Measurements from ENCODE around the gene TBC1D9.

DNA sequence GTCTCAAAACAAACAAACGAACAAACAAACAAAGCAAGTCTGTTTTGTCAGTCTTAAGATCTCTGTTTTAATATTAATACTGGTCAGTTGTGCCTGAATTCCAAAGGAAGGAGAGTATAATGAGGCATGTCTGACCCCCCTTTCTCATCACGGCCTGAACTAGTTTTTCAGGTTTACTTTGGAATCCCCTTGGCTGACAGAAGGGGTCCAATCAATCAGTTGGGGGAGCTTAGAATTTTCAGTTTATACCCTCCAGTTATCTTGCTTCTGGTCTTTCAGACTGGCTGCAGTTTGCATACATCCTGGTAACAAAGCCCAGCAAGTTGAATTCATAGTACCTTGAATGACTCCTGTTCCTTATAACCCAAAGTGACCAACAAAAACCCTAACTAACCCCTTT lies 41.1 kb downstream of the TBC1D9 start:
- TF ChIP-seq CTCF (IDR thresholded peaks at IDR 0.05 in 2 of 3, conservative IDR thresholded peaks at IDR 0.05 in 1 of 3; ENCODE audit: borderline replicate concordance in 1 of 3, insufficient read depth in 1 of 3, low read depth in 2 of 3, low read length in 2 of 3) (no peak), ATF3 (IDR thresholded peaks at IDR 0.05) (no peak), POLR2A (IDR thresholded peaks at IDR 0.05; ENCODE audit: borderline replicate concordance, extremely low read depth, insufficient read depth, insufficient read length) (no peak), ELF1 (IDR thresholded peaks at IDR 0.05; ENCODE audit: borderline replicate concordance, low read depth) (no peak), SP1 (IDR thresholded peaks at IDR 0.05; ENCODE audit: low read depth) (no peak), EZH2phosphoT487 (IDR thresholded peaks at IDR 0.05; ENCODE audit: borderline replicate concordance) (no peak), ZBTB33 (IDR thresholded peaks at IDR 0.05; ENCODE audit: extremely low read depth, insufficient replicate concordance, low read length) (no peak), POLR2AphosphoS5 (IDR thresholded peaks at IDR 0.05; ENCODE audit: low read depth, low read length) (no peak), EZH2 (IDR thresholded peaks at IDR 0.05) (no peak)
- TF ChIP-seq, protein P1, sequence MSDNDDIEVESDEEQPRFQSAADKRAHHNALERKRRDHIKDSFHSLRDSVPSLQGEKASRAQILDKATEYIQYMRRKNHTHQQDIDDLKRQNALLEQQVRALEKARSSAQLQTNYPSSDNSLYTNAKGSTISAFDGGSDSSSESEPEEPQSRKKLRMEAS (IDR thresholded peaks at IDR 0.05): no peak
